Measurements from ENCODE around the gene VEGFA.

The VEGFA gene

DNA sequence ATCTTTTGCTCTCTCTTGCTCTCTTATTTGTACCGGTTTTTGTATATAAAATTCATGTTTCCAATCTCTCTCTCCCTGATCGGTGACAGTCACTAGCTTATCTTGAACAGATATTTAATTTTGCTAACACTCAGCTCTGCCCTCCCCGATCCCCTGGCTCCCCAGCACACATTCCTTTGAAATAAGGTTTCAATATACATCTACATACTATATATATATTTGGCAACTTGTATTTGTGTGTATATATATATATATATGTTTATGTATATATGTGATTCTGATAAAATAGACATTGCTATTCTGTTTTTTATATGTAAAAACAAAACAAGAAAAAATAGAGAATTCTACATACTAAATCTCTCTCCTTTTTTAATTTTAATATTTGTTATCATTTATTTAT, 15.9 kb downstream of the VEGFA start:
- no peak overlapping the region for H3K4me3 ChIP-seq (replicated peaks; ENCODE audit: insufficient read depth, low read length)
- TF ChIP-seq POLR2AphosphoS5 (IDR thresholded peaks at IDR 0.05; ENCODE audit: low read depth), result no peak
- TF ChIP-seq GABPA (IDR thresholded peaks at IDR 0.05; ENCODE audit: low read depth), result no peak
- TF ChIP-seq SPI1 (IDR thresholded peaks at IDR 0.05; ENCODE audit: borderline replicate concordance, low read depth), result no peak
- TF ChIP-seq, protein P1, sequence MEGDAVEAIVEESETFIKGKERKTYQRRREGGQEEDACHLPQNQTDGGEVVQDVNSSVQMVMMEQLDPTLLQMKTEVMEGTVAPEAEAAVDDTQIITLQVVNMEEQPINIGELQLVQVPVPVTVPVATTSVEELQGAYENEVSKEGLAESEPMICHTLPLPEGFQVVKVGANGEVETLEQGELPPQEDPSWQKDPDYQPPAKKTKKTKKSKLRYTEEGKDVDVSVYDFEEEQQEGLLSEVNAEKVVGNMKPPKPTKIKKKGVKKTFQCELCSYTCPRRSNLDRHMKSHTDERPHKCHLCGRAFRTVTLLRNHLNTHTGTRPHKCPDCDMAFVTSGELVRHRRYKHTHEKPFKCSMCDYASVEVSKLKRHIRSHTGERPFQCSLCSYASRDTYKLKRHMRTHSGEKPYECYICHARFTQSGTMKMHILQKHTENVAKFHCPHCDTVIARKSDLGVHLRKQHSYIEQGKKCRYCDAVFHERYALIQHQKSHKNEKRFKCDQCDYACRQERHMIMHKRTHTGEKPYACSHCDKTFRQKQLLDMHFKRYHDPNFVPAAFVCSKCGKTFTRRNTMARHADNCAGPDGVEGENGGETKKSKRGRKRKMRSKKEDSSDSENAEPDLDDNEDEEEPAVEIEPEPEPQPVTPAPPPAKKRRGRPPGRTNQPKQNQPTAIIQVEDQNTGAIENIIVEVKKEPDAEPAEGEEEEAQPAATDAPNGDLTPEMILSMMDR (IDR thresholded peaks at IDR 0.05; ENCODE audit: insufficient read depth, low read length), result no peak
- TF ChIP-seq, protein P2, sequence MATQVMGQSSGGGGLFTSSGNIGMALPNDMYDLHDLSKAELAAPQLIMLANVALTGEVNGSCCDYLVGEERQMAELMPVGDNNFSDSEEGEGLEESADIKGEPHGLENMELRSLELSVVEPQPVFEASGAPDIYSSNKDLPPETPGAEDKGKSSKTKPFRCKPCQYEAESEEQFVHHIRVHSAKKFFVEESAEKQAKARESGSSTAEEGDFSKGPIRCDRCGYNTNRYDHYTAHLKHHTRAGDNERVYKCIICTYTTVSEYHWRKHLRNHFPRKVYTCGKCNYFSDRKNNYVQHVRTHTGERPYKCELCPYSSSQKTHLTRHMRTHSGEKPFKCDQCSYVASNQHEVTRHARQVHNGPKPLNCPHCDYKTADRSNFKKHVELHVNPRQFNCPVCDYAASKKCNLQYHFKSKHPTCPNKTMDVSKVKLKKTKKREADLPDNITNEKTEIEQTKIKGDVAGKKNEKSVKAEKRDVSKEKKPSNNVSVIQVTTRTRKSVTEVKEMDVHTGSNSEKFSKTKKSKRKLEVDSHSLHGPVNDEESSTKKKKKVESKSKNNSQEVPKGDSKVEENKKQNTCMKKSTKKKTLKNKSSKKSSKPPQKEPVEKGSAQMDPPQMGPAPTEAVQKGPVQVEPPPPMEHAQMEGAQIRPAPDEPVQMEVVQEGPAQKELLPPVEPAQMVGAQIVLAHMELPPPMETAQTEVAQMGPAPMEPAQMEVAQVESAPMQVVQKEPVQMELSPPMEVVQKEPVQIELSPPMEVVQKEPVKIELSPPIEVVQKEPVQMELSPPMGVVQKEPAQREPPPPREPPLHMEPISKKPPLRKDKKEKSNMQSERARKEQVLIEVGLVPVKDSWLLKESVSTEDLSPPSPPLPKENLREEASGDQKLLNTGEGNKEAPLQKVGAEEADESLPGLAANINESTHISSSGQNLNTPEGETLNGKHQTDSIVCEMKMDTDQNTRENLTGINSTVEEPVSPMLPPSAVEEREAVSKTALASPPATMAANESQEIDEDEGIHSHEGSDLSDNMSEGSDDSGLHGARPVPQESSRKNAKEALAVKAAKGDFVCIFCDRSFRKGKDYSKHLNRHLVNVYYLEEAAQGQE (IDR thresholded peaks at IDR 0.05; ENCODE audit: insufficient replicate concordance, low read depth), result no peak
- H3K27ac ChIP-seq (replicated peaks), result no peak overlapping the region
- no peak for DNase-seq (ENCODE audit: low read depth in 1 of 2, low spot score in 1 of 2)
- no peaks in the 10 kb centered on the region for H3K27me3 ChIP-seq (ENCODE audit: insufficient read depth, poor library complexity, severe bottlenecking)

DNA sequence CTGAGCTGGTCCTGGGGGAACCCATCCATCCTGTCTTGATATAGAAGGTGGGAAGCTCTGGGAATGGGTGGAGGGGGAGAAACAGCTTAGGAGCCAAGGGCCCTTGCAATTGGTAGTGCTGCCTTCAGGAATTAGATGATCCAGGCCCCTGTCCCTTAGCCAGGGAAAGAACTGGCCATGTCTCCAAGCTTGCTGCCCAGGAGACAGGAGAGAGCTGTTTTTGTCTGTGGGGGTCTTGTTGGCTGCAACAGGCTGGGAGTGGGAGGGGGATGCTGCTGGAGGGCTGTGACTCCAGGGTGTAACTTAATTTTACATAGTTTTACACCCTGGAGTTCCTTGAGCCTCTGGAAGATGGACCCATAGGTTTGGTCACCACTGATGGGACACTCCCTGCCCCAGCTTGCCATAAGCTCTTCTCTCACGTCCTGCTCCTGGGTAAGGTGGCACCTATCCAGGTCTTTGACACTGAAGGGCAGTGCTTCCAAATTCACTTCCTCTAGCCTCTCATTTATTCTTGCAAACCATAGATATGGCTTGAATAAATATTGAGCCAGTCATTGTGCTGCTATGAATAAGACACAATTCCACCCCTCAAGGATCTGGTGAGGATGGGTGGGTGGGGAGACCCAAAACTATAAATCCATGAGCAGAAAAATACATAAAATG, 16.8 kb downstream of the VEGFA start:
- Histone ChIP-seq H3K27me3 (ENCODE audit: insufficient read depth, poor library complexity, severe bottlenecking) (no peaks in the 10 kb centered on the region), H3K4me3 (replicated peaks; ENCODE audit: insufficient read depth, low read length) (no peak overlapping the region), H3K27ac (replicated peaks) (no peak overlapping the region)
- no peak for DNase-seq (ENCODE audit: low read depth in 1 of 2, low spot score in 1 of 2)
- TF ChIP-seq POLR2AphosphoS5 (IDR thresholded peaks at IDR 0.05; ENCODE audit: low read depth) (peak; percentile 57; the same call in 1 of the 2 replicates), SPI1 (IDR thresholded peaks at IDR 0.05; ENCODE audit: borderline replicate concordance, low read depth) (no peak)

DNA sequence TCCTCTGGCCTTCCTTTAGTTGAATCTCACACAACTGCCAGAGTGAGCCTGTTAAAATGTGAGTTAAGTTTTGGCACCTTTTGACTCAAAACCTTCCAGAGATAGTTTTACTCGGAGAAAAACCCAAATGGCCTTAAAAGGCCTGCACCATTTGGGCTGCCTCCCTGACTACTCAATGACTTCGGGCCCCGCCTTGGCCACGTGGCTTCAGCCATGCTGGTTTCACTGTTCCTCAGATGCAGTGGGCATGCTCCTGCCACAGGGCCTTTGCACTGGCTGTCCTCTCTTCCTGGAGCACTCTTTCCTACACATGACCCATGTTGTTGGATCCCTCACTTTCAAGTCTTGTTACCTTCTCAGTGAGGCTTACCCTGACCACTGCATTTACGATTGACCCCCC, 18.3 kb downstream of the VEGFA start:
- no peak for DNase-seq (ENCODE audit: low read depth in 1 of 2, low spot score in 1 of 2)
- H3K27ac ChIP-seq (replicated peaks), result no peak overlapping the region; the same call in 1 of the 2 replicates
- no peaks in the 10 kb centered on the region for H3K27me3 ChIP-seq (ENCODE audit: insufficient read depth, poor library complexity, severe bottlenecking)
- no peak overlapping the region for H3K4me3 ChIP-seq (replicated peaks; ENCODE audit: insufficient read depth, low read length)
- TF ChIP-seq POLR2AphosphoS5 (IDR thresholded peaks at IDR 0.05; ENCODE audit: low read depth), result no peak

DNA sequence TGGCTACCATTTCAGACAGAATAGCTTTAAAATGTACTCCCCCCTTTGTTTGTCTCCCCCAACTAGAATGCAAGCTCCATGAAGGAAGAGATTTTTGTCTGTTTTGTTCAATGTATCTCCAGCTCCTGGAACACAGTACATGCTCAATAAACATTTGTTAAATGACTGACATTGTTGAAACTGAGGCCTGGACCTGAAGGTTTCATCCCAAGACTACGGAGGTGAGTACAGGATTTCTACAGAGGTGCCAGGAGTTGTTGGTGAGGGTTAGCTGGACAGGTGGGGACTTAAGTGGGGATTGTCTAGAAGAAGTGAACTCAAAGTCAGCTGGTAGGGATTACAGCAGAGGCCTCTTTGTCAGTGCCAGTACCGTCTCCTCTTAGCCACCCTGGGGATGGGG, 19.4 kb downstream of the VEGFA start:
- DNase-seq (ENCODE audit: low read depth in 1 of 2, low spot score in 1 of 2), result no peak
- no peaks in the 10 kb centered on the region for H3K27me3 ChIP-seq (ENCODE audit: insufficient read depth, poor library complexity, severe bottlenecking)
- TF ChIP-seq POLR2AphosphoS5 (IDR thresholded peaks at IDR 0.05; ENCODE audit: low read depth), result no peak
- TF ChIP-seq, protein P1 (IDR thresholded peaks at IDR 0.05; ENCODE audit: insufficient read depth, low read length), result no peak
- no peak for TF ChIP-seq SPI1 (IDR thresholded peaks at IDR 0.05; ENCODE audit: borderline replicate concordance, low read depth)
- H3K27ac ChIP-seq (replicated peaks), result peak overlapping the region; percentile 79
- no peak overlapping the region for H3K4me3 ChIP-seq (replicated peaks; ENCODE audit: insufficient read depth, low read length)

DNA sequence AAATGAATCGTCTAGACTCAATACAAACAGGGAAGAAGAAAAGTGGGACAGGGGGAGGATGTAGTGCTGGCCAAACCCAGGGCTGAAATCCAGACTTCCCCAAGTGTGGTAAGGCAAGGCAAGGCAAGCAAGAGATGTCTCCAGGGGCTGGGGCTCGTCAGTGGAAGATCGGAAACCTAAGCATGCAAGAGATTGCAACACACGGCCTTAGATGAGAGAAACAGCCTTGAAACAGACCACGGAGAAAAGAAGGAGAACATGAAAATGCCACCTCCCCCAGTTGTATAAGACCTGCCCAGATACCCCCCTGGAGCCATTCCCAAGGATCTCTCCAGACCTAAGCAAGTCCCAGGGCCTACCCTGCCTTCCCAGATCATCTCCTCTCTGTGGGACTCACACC, 20.0 kb downstream of the VEGFA start:
- peak; percentile 90 to 96 for DNase-seq (ENCODE audit: low read depth in 1 of 2, low spot score in 1 of 2)
- Histone ChIP-seq H3K27me3 (ENCODE audit: insufficient read depth, poor library complexity, severe bottlenecking) (no peaks in the 10 kb centered on the region), H3K27ac (replicated peaks) (peak overlapping the region; percentile 79), H3K4me3 (replicated peaks; ENCODE audit: insufficient read depth, low read length) (no peak overlapping the region)
- TF ChIP-seq, protein P2 (IDR thresholded peaks at IDR 0.05; ENCODE audit: insufficient replicate concordance, low read depth), result peak; percentile 18
- TF ChIP-seq POLR2AphosphoS5 (IDR thresholded peaks at IDR 0.05; ENCODE audit: low read depth), result peak; percentile 69
- TF ChIP-seq GABPA (IDR thresholded peaks at IDR 0.05; ENCODE audit: low read depth), result no peak
- TF ChIP-seq, protein P1 (IDR thresholded peaks at IDR 0.05; ENCODE audit: insufficient read depth, low read length), result no peak
- peak; percentile 73; the same call in 1 of the 2 replicates for TF ChIP-seq SPI1 (IDR thresholded peaks at IDR 0.05; ENCODE audit: borderline replicate concordance, low read depth)

All from HL-60 (cell line).